Measurements from ENCODE around the gene RNF151. TPM values are rescaled to one million over a fixed set of nuclear protein-coding genes. Genes with fewer than 3 reads are reported as not detected.

Gene RNF151
- total RNA-seq, 1 experiment from 2014 or later, result 0.28 TPM

- H2BK120ac ChIP-seq (ENCODE audit: low read depth, low read length, poor library complexity, severe bottlenecking), result no peak overlapping the region
- no peak overlapping the region for H3K27ac ChIP-seq (ENCODE audit: insufficient read length, low read depth, low read length)
- H3K4me2 ChIP-seq (ENCODE audit: insufficient read depth, insufficient read length, low read length), result no peak overlapping the region
- no peak overlapping the region for H4K8ac ChIP-seq (replicated peaks; ENCODE audit: insufficient read length, low read depth, low read length)
- no peak for DNase-seq
- H3K4me3 Mint-ChIP-seq, result no peak overlapping the region
- H3K14ac ChIP-seq (ENCODE audit: insufficient read depth, low read length), result no peak overlapping the region
- no peaks in the 10 kb centered on the region for H4K20me1 ChIP-seq (ENCODE audit: control insufficient read depth, insufficient read depth, insufficient read length)
- no peak overlapping the region for H3K56ac ChIP-seq (ENCODE audit: insufficient read length, low read depth, low read length)
- H3K79me2 ChIP-seq (ENCODE audit: insufficient read depth, low read length), result peaks cover 6% of the 10 kb centered on the region; the same call in 1 of the 2 replicates
- H2AK5ac ChIP-seq (ENCODE audit: insufficient read length, low read length), result no peak overlapping the region
- H4K5ac ChIP-seq (ENCODE audit: insufficient read length, low read depth, low read length), result no peak overlapping the region
- peaks cover 17% of the 10 kb centered on the region for H3K23me2 ChIP-seq (ENCODE audit: insufficient read length, low read depth, low read length, poor library complexity, severe bottlenecking)
- no peaks in the 10 kb centered on the region for H3K9me3 ChIP-seq (ENCODE audit: control insufficient read depth, low read depth, low read length)
- H2BK12ac ChIP-seq (ENCODE audit: insufficient read length, low read depth, low read length), result no peak overlapping the region
- H3K4me1 ChIP-seq (ENCODE audit: insufficient read depth, low read length), result no peaks in the 10 kb centered on the region
- peaks cover 5% of the 10 kb centered on the region for H3K79me1 ChIP-seq (ENCODE audit: insufficient read depth, low read depth, low read length, poor library complexity, severe bottlenecking)
- no peak overlapping the region for H2BK5ac ChIP-seq (ENCODE audit: insufficient read length, low read length)
- WGBS (ENCODE audit: extremely low coverage, insufficient read length, low lambda C conversion rate), result no CpG with 5 or more reads among the region's 8 CpGs
- no peak for TF ChIP-seq CTCF (conservative IDR thresholded peaks at IDR 0.05)
- no peak overlapping the region for H2BK20ac ChIP-seq (ENCODE audit: low read depth, low read length, poor library complexity, severe bottlenecking)
- H3K36me3 Mint-ChIP-seq (ENCODE audit: insufficient read depth in 1 of 3, low read depth in 3 of 3), result peaks cover 10 to 27% (median 25%) of the 10 kb centered on the region in 3 experiments
- H3K18ac ChIP-seq (ENCODE audit: insufficient read length, low read depth, low read length), result no peak overlapping the region
- no peak overlapping the region for H4K91ac ChIP-seq (ENCODE audit: insufficient read length, low read depth, low read length)
- no peak overlapping the region for H3T11ph ChIP-seq (ENCODE audit: low read length)
- H3K27me3 Mint-ChIP-seq (ENCODE audit: low read depth), result peaks cover 19% of the 10 kb centered on the region
- no peak overlapping the region for H3K23ac ChIP-seq (ENCODE audit: insufficient read length, low read depth, low read length)
- no peak overlapping the region for H3K4ac ChIP-seq (ENCODE audit: low read depth, low read length)
- H2AFZ ChIP-seq (ENCODE audit: low read length), result no peak overlapping the region
- H3K4me1 Mint-ChIP-seq, result peaks cover 8 to 15% of the 10 kb centered on the region in 2 experiments
- H3K27ac Mint-ChIP-seq, result no peak overlapping the region; a peak in 1 of 7 replicates
- peaks cover 6% of the 10 kb centered on the region; the same call in 1 of the 2 replicates for H3K27me3 ChIP-seq (ENCODE audit: insufficient read depth, low read length)
- H3K9me3 Mint-ChIP-seq, result no peaks in the 10 kb centered on the region
- H3K9ac ChIP-seq (ENCODE audit: extremely low read depth, insufficient read length, low read length), result no peak overlapping the region
- no peak overlapping the region for H2BK15ac ChIP-seq (ENCODE audit: low read depth, low read length)
Measured at GRCh38 chr16:1976216-1976520, 9.5 kb downstream of the RNF151 start.

Data from H9 (cell line).